NB4 (cell line): ENCODE results near the gene SHCBP1.

Experiments used
- MYC ChIP-seq: IDR thresholded peaks from 2 replicates; pipeline ENCODE4 v1.6.1; 2011; ENCODE audit warnings: low read depth, low read length
- POLR2A ChIP-seq: IDR thresholded peaks from 2 replicates; pipeline ENCODE4 v1.6.1; 2011; ENCODE audit warnings: mild to moderate bottlenecking; ENCODE audit not compliant: insufficient read length; ENCODE audit errors: extremely low read depth
- TF ChIP-seq, protein P1 (sequence below): IDR thresholded peaks from 2 replicates; pipeline ENCODE4 v1.6.1; 2011; ENCODE audit warnings: low read depth, low read length
- TF ChIP-seq, protein P2 (sequence below): IDR thresholded peaks from one replicate; pipeline ENCODE4 v1.5.1; 2012; ENCODE audit warnings: low read depth, low read length

- TF ChIP-seq, protein P1, sequence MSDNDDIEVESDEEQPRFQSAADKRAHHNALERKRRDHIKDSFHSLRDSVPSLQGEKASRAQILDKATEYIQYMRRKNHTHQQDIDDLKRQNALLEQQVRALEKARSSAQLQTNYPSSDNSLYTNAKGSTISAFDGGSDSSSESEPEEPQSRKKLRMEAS, result no peak
- TF ChIP-seq, protein P2, sequence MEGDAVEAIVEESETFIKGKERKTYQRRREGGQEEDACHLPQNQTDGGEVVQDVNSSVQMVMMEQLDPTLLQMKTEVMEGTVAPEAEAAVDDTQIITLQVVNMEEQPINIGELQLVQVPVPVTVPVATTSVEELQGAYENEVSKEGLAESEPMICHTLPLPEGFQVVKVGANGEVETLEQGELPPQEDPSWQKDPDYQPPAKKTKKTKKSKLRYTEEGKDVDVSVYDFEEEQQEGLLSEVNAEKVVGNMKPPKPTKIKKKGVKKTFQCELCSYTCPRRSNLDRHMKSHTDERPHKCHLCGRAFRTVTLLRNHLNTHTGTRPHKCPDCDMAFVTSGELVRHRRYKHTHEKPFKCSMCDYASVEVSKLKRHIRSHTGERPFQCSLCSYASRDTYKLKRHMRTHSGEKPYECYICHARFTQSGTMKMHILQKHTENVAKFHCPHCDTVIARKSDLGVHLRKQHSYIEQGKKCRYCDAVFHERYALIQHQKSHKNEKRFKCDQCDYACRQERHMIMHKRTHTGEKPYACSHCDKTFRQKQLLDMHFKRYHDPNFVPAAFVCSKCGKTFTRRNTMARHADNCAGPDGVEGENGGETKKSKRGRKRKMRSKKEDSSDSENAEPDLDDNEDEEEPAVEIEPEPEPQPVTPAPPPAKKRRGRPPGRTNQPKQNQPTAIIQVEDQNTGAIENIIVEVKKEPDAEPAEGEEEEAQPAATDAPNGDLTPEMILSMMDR, result no peak
- TF ChIP-seq POLR2A, result no peak
- TF ChIP-seq MYC, result no peak
Observed at GRCh38 chr16:46558018-46558417, 63.2 kb downstream of the SHCBP1 start.
